Esophagus squamous epithelium (tissue), 5 donors: ENCODE data around the gene CNTN1. TPM values are rescaled to one million over a fixed set of nuclear protein-coding genes. Genes with fewer than 3 reads are reported as not detected.
A peak's percentile ranks its signal among the peaks of the same experiment; 100 is the strongest.

Source experiments
- DNase-seq: peaks from one replicate; lab custom pipeline; 2025; lab: John Stamatoyannopoulos, UW
- H3K27ac ChIP-seq, 4 donors: fragments of 200-600 bp; sonication (generic); one replicate each; pipeline ENCODE4 v1.5.1; 2016 to 2019; ENCODE audit warnings: mild to moderate bottlenecking in 1 of 4
- H3K27me3 ChIP-seq, 4 donors: fragments of 200-600 bp; sonication (generic); 1 replicate in 3 of 4; 2 replicates in 1 of 4; pipeline versions ENCODE4 v1.5.1 to v1.6.0; 2017 to 2021; ENCODE audit warnings: antibody characterized with exemption in 1 of 4
- H3K36me3 ChIP-seq, 3 donors: fragments of 200-600 bp; sonication (generic); one replicate each; pipeline ENCODE4 v1.5.1; 2016 to 2019
- H3K4me1 ChIP-seq, 3 donors: fragments of 200-600 bp; sonication (generic); one replicate each; pipeline ENCODE4 v1.5.1; 2017 to 2019
- H3K4me3 ChIP-seq, 4 donors: fragments of 200-600 bp; sonication (generic); 1 replicate in 3 of 4; 2 replicates in 1 of 4; pipeline ENCODE4 v1.5.1; 2016 to 2019; ENCODE audit warnings: mild to moderate bottlenecking in 2 of 4, moderate library complexity in 1 of 4
- H3K9me3 ChIP-seq, 3 donors: fragments of 200-600 bp; sonication (generic); one replicate each; pipeline ENCODE4 v1.5.1; 2016 to 2019
- POLR2A ChIP-seq, 4 donors: fragments of 450-650 bp; IDR thresholded peaks; one replicate each; pipeline ENCODE4 v1.6.1; 2017; ENCODE audit warnings: antibody characterized with exemption in 4 of 4, mild to moderate bottlenecking in 4 of 4, moderate library complexity in 3 of 4
- WGBS, 2 donors: methylation state at CpG; one replicate each; pipeline ENCODE4 v1.1.5; 2018; 5-methylcytosine and 5-hydroxymethylcytosine counted together
- intact Hi-C: fragments of 100-400 bp; cut with DNase I; formaldehyde crosslinking; loops from one replicate; pipeline ENCODE4 v1.15.0; 2022
- total RNA-seq, 4 donors: library from RNA; depleted of rRNA; stranded (reverse); fragments of >200 nt; gene quantifications; one replicate each; pipeline ENCODE4 v1.1.0, GENCODE V29; 2016
- TF ChIP-seq, protein P1 (sequence below), 6 experiments: fragments of 450-650 bp in 4 of 6; fragments of 200-600 bp in 2 of 6; sonication (generic) in 2 of 6; IDR thresholded peaks; one replicate each; pipeline ENCODE4 v1.5.1; 2016 to 2019; ENCODE audit warnings: antibody characterized with exemption in 6 of 6, mild to moderate bottlenecking in 4 of 6, moderate library complexity in 4 of 6
- donor health status: DM: yes; HTN: yes; CAD: no.

Gene CNTN1
- total RNA-seq, 4 donors from 2014 or later = 0.83 to 15.7 (median 5.8) TPM

DNA sequence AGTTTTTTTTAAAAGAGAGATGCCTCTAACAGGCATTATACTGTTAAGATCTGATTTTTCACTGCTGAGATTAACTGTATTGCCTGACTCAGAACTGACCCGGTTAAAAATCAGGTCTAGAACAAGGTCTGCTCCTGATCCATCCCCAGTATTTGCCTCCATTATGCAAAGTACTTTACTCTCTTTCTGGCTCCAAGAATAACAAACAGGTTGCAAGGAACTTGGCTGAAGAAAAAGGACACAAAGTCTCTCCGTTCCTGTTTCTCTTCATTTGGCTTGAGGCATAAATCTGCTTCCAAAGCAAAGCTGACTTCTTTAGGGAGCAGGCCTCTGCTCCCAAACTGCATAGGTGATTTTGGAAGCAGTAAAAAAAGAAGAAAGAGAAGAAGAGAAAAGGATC lies 296.6 kb downstream of the CNTN1 start:
- 17 to 23% methylated on average over 2 of the region's 2 CpGs for WGBS, 2 donors
- no peak for DNase-seq
- no peaks in the 10 kb centered on the region for H3K9me3 ChIP-seq
- H3K4me1 ChIP-seq = peaks cover 0 to 16% (median 0%) of the 10 kb centered on the region in 3 donors
- H3K27ac ChIP-seq = peak overlapping the region in 1 of 4 donors; percentile 35
- TF ChIP-seq POLR2A (IDR thresholded peaks at IDR 0.05) = no peak
- TF ChIP-seq, protein P1, sequence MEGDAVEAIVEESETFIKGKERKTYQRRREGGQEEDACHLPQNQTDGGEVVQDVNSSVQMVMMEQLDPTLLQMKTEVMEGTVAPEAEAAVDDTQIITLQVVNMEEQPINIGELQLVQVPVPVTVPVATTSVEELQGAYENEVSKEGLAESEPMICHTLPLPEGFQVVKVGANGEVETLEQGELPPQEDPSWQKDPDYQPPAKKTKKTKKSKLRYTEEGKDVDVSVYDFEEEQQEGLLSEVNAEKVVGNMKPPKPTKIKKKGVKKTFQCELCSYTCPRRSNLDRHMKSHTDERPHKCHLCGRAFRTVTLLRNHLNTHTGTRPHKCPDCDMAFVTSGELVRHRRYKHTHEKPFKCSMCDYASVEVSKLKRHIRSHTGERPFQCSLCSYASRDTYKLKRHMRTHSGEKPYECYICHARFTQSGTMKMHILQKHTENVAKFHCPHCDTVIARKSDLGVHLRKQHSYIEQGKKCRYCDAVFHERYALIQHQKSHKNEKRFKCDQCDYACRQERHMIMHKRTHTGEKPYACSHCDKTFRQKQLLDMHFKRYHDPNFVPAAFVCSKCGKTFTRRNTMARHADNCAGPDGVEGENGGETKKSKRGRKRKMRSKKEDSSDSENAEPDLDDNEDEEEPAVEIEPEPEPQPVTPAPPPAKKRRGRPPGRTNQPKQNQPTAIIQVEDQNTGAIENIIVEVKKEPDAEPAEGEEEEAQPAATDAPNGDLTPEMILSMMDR (IDR thresholded peaks at IDR 0.05) = no peak
- no peaks in the 10 kb centered on the region for H3K36me3 ChIP-seq
- H3K27me3 ChIP-seq = no peaks in the 10 kb centered on the region
- H3K4me3 ChIP-seq = no peak overlapping the region
- intact Hi-C loops = no loop called here

DNA sequence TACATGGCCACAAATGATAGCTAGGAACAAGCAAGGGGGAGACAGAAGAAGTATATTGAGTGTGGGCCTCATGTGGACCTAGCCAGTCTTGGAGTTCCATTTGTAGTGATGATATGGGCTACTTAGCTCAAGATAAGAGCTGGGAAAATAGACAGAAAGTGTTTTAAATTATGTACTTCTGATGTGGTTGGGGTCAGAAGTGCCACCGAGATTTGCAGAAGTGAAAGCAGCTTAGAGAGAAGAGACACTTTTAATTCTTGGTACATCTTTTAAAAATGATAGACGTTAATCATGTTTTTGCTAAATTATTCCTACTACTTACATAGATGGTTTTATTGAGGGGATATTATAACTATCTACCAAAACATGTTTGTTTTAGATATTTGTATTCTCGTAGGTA lies 297.5 kb downstream of the CNTN1 start:
- WGBS, 2 donors = 69 to 86% methylated on average over 3 of the region's 3 CpGs
- Histone ChIP-seq H3K27ac (no peak overlapping the region), H3K4me3 (no peak overlapping the region), H3K36me3 (no peaks in the 10 kb centered on the region), H3K27me3 (no peaks in the 10 kb centered on the region), H3K9me3 (no peaks in the 10 kb centered on the region), H3K4me1 (peaks cover 0 to 16% (median 0%) of the 10 kb centered on the region in 3 donors)
- DNase-seq = no peak
- intact Hi-C loops = no loop called here
- TF ChIP-seq POLR2A (IDR thresholded peaks at IDR 0.05) = no peak
- TF ChIP-seq, protein P1 (IDR thresholded peaks at IDR 0.05) = no peak

DNA sequence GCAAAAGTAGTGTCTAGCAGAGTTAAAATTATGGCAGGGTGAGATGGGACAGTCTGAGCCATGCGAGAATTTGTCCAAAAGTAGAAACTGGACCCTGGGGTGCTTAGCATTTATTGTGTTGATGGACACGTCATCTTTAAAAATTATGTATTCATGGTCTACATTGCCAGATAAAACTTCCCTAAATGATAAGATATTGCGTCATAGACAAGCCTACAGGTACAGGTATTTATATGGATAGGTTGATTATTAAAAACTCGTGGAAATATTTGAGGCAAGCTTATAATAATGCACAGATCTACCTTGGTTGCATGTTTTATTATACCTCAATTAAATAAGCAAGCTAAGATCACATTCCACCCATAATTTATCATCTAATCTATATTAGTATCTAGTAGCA lies 299.9 kb downstream of the CNTN1 start:
- Histone ChIP-seq H3K4me3 (no peak overlapping the region), H3K27ac (no peak overlapping the region), H3K9me3 (no peaks in the 10 kb centered on the region), H3K36me3 (no peaks in the 10 kb centered on the region), H3K4me1 (peaks cover 0 to 16% (median 0%) of the 10 kb centered on the region in 3 donors), H3K27me3 (no peaks in the 10 kb centered on the region)
- DNase-seq = no peak
- no peak for TF ChIP-seq POLR2A (IDR thresholded peaks at IDR 0.05)
- TF ChIP-seq, protein P1 (IDR thresholded peaks at IDR 0.05) = no peak
- intact Hi-C loops = no loop called here
- 84% methylated on average over 4 of the region's 4 CpGs for WGBS, 2 donors

DNA sequence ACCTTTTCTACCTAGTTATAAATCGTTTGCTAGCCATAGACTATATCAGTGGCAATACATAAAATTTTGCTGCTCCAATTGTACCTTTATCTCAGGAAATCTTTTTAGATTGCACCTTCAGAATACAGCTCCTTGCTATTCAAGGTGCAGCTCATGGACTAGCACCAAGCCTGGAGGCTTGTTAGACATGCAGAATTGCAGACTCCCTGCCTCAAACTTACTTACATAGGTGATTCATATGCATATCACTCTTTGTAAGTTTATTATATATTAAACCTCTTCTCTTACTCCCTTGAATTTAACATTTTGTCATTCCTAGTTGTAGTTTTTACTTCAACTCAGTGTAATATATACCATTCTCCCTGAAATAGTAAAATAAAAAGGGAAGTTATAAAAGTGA lies 300.4 kb downstream of the CNTN1 start:
- DNase-seq = no peak
- Histone ChIP-seq H3K9me3 (no peaks in the 10 kb centered on the region), H3K27ac (no peak overlapping the region), H3K4me3 (no peak overlapping the region), H3K36me3 (no peaks in the 10 kb centered on the region), H3K4me1 (peaks cover 0 to 16% (median 0%) of the 10 kb centered on the region in 3 donors), H3K27me3 (no peaks in the 10 kb centered on the region)
- WGBS, 2 donors = 82 to 84% methylated on average over 1 of the region's 1 CpG
- no peak for TF ChIP-seq POLR2A (IDR thresholded peaks at IDR 0.05)
- TF ChIP-seq, protein P1 (IDR thresholded peaks at IDR 0.05) = no peak
- intact Hi-C loops = no loop called here

DNA sequence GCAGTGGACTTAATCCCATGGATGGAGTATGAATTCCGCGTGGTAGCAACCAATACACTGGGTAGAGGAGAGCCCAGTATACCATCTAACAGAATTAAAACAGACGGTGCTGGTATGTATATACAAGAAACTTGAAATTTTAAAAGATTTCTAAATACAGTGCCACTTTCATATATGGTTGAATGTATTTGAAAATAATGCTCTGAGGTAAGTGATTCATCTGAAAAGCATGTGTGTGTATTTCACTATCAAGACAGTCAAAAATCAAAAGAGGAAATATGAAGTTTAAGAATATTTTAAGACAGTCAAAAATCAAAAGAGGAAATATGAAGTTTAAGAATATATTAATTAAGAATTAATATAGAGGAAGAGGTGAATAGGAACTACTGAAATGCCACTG lies 300.9 kb downstream of the CNTN1 start:
- no peak for TF ChIP-seq POLR2A (IDR thresholded peaks at IDR 0.05)
- TF ChIP-seq, protein P1 (IDR thresholded peaks at IDR 0.05) = no peak
- Histone ChIP-seq H3K27ac (no peak overlapping the region), H3K4me3 (no peak overlapping the region), H3K4me1 (peaks cover 0 to 15% (median 0%) of the 10 kb centered on the region in 3 donors), H3K36me3 (no peaks in the 10 kb centered on the region), H3K27me3 (no peaks in the 10 kb centered on the region), H3K9me3 (no peaks in the 10 kb centered on the region)
- DNase-seq = no peak
- WGBS, 2 donors = 76 to 88% methylated on average over 3 of the region's 3 CpGs
- intact Hi-C loops = no loop called here
